Stimulated activated CD8-positive, alpha-beta memory T cell treated with anti-CD3 and anti-CD28 coated beads, Interleukin-4, amount 100 ng/mL, for 1 hour (primary cell): Measurements from ENCODE around the gene ABCA8.
"Not testable (repeated sequence)": the region's sequence is repeated elsewhere in the genome, so short reads cannot be mapped to it uniquely, and the experiment has no call there.

Source experiments
- DNase-seq, 2 donors: peaks; one replicate each; pipeline ENCODE4 v3.0.0-alpha.2; 2020; ENCODE audit warnings: low read depth in 2 of 2, low spot score in 1 of 2

Gene ABCA8, protein sequence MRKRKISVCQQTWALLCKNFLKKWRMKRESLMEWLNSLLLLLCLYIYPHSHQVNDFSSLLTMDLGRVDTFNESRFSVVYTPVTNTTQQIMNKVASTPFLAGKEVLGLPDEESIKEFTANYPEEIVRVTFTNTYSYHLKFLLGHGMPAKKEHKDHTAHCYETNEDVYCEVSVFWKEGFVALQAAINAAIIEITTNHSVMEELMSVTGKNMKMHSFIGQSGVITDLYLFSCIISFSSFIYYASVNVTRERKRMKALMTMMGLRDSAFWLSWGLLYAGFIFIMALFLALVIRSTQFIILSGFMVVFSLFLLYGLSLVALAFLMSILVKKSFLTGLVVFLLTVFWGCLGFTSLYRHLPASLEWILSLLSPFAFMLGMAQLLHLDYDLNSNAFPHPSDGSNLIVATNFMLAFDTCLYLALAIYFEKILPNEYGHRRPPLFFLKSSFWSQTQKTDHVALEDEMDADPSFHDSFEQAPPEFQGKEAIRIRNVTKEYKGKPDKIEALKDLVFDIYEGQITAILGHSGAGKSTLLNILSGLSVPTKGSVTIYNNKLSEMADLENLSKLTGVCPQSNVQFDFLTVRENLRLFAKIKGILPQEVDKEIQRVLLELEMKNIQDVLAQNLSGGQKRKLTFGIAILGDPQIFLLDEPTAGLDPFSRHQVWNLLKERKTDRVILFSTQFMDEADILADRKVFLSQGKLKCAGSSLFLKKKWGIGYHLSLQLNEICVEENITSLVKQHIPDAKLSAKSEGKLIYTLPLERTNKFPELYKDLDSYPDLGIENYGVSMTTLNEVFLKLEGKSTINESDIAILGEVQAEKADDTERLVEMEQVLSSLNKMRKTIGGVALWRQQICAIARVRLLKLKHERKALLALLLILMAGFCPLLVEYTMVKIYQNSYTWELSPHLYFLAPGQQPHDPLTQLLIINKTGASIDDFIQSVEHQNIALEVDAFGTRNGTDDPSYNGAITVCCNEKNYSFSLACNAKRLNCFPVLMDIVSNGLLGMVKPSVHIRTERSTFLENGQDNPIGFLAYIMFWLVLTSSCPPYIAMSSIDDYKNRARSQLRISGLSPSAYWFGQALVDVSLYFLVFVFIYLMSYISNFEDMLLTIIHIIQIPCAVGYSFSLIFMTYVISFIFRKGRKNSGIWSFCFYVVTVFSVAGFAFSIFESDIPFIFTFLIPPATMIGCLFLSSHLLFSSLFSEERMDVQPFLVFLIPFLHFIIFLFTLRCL (N-terminal part only)

DNA sequence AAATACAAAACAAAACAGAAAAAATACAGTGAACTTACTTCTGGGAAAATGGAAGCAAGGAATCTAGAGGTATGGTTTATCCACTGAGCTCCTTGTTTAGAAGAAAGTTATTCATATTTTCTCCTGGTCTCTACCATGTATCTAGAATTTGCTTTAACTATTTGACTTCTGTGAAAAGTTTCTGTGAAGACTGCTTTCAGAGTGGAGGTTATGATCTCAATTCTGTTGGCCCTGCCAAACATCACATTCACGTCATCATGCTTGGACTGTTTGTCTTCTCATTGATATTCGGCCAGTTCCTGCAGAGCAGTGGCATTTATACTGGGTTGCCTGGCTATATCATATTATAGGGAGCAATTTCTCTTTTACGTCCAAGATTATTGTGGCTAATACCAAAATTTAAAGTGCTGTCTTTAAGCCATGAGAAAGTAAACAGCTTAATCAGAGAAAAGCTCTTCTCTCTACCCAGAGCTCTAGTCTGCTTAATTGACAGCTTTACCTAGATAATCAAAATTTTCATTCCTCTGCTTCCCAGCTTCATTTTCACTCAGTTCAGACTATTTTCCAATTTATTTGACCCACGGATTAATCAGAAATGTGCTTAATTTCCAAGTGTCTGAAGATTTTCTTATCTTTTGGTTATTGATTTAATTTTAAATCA is at the start of gene ABCA8:
ABCA8 (minus strand) TSS at position 212 of the 661 bp plus-strand sequence. CDS start 13,358 bp downstream, outside the sequence.
- DNase-seq: no peak

DNA sequence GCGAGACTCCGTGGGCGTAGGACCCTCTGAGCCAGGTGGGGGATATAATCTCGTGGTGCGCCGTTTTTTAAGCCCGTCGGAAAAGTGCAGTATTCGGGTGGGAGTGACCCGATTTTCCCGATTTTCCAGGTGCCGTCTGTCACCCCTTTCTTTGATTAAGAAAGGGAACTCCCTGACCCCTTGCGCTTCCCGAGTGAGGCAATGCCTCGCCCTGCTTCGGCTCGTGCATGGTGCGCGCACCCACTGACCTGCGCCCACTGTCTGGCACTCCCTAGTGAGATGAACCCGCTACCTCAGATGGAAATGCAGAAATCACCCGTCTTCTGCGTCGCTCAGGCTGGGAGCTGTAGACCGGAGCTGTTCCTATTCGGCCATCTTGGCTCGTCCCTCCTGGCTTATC is 49.6 kb upstream of the ABCA8 start:
- not testable (repeated sequence) for DNase-seq

DNA sequence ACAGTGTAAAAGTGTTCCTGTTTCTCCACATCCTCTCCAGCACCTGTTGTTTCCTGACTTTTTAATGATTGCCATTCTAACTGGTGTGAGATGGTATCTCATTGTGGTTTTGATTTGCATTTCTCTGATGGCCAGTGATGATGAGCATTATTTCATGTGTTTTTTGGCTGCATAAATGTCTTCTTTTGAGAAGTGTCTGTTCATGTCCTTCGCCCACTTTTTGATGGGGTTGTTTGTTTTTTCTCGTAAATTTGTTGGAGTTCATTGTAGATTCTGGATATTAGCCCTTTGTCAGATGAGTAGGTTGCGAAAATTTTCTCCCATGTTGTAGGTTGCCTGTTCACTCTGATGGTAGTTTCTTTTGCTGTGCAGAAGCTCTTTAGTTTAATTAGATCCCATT is 44.6 kb upstream of the ABCA8 start:
- not testable (repeated sequence) for DNase-seq

DNA sequence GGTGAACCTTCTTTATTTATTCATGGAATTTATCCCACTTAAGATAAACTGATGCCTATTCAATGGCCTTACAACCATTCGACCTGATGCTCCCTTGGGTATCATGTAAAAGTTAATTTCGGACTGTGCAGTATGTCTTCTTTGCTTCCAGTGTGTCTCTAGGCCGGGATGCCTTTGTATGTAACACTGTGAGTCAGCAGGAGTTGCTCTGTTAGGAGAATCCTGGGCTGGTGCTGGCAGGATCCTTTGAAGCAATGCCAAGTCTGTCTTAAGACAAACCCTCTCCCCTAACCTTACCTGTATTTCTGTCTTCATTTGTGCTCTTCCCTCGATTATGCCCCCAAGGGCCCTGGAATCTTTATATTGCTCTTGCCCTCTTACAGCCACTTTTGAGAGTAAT is 37.9 kb upstream of the ABCA8 start:
- DNase-seq: no peak

DNA sequence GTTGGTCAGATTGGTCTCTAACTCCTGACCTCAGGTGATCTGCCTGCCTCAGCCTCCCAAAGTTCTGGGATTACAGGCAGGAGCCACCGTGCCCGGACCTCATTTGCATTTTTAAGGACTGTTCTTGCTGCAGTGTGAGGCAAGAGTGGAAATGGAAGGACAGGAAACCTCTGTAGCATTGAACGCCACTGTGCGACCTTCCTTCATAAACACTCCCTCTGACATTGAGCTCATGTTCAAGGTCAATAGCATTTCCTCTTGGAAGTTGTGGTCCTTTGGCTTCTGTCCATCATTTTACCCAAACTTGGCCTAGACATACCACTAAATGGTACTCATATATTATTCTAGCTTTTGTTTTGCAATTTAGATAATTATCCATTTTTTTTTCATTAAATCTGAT is 32.8 kb upstream of the ABCA8 start:
- DNase-seq: no peak

DNA sequence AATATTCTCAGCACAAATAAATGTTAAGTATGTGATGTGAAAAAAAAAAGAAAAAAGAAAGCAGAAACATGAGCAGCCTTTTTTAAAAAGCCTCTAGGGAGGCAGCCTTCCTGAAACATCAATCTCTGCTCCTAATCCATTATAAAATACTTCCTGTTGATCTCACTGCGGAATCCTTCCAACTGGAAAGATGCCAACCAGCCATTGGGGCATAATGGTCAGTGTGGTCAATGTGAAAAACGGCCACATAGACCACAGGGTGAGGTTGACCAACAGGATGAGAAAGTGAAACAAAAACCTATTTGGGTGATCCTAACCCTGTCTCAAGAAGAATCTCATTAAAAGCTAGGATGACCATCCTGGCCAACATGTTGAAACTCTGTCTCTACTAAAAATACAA is 26.1 kb upstream of the ABCA8 start:
- no peak for DNase-seq

DNA sequence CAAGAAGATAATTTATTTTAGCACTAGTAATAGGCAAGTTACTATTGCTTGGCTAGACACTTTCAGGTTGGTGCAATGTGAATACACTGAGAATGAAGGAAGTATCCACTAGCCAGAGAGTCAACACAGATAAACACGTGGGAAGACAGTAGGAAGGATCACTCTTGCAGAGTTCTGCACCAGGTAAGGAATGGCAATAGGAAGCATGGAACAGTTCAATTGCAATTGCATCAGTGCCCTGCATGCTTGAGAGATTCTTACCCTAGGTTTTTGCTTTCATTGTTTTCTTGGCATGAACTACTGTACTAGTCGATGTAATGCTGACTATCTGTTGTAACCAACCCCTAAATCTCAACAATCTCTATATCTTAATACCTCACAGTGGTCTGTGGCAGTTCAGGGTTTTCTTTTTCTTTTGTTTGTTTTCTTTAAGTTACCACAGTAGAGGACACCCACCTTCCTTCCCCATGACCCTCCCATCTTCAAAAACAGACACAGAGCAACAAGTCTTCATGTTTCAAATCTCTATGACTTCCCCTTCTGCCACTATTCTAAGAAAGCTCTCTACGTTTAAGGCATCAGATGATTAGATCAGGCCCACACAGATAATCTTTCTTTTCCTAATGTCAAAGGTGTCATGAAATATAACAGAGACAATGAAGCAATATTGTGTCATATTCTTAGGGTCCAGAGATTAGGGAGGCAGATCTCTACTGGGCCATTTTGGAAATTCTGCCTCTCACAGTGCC is 18.1 kb upstream of the ABCA8 start:
- DNase-seq: no peak

DNA sequence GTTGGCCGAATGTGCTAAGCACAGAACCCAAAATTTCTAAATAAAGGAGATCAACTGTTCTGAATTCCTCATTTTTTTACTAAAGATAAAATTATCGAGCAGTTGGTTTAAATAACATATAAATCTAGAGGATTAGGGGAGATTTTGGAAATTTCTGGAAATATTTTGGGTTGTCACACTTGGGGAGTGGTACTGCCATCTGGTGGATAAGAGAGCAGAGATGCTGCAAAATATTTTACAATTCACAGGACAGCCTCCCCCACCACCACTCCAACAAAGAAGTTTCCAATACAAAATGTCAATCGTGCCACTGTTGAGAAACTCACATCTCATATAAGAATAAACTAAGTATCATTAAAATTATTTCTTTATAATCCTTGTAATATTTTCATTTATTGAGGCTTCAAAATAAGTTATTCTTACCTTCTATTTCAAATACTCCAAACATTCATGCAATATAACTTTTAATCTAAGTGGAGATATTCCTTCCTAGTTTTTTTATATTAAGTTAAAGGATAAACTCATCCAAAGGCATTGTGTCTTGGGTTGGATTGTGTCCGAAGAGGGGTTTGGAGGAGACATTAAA is 17.0 kb upstream of the ABCA8 start:
- no peak for DNase-seq

DNA sequence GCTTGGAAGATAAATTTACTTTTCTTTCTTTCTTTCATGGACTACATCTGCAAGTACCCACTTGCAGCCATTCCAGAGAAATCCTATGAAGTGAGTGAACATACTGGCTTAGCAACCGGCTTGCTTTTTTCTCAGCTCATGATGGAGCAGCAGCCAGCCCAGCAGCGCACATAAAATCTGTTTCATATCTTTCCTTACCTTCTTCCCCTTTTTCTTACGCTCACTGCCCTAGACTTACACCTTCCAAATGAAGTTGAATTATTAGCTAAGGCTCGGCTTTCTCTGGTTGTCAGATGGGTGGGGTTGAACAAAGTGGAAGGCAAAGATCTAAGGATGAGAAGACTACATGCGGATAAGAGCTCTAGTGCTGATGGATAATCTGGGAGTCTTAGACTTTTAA is 13.9 kb upstream of the ABCA8 start:
- DNase-seq: no peak

DNA sequence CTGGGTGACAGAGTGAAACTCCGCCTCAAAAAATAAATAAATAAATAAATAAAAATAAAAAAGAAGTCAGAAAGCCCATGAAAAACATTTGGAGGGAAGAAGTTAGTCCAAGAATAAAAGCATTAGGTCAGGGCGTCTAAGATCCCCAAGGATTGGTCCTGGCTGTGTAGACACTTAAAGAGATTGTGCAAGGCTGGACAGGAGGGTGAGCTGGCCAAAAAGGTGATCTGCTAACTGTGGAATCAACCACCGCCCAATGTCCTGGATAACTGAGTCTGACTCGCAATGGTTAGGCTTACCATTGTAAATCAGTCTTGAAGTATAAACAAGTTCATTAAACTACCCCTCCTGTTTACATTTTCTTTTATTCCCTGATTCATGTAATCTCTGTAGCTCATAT is 8.8 kb upstream of the ABCA8 start:
- DNase-seq: no peak

DNA sequence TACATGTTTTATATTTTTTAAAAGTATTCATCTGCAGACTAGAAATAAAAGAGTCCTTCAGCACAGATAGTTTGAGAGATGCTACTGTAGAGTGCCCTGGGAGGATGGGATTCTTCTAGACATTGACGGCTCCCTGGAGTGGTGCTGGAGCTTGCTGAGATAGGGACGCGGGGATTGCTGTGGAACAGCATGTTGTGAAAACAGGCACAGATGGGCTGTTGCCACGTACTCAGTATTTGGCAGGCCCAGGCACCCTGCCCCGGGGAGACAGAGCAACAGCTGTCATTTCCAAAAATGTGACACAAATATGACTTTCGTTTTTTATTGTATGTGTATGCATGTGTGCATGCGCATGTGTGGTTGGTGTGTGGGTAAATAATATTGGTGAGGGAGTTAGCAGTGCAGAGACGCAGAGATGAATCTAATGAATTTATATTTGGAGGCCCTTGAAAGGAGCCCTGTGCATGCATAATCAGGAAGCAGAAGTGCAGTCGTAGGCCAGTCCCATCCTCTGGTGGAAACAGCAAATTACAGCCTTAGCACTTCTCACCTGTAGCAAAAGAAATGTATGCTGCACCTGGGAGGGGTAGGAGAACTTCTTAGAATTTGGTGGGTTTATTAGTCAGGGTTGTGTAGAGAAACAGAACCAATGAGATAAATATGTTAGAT is 6.2 kb upstream of the ABCA8 start:
- no peak for DNase-seq

DNA sequence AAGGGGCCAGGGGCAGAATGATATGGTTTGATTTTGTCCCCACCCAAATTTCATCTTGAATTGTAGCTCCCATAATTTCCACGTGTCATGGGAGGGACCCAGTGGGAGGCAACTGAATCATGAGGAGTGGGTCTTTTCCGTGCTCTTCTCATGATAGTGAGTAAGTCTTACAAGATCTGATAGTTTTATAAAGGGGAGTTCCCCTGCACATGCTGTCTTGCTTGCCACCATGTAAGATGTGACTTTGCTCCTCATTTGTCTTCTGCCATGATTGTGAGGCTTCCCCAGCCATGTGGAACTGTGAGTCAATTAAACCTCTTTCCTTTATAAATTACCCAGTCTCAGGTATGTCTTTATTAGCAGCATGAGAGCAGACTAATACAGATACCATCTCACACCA is 3.9 kb upstream of the ABCA8 start:
- not testable (repeated sequence) for DNase-seq

DNA sequence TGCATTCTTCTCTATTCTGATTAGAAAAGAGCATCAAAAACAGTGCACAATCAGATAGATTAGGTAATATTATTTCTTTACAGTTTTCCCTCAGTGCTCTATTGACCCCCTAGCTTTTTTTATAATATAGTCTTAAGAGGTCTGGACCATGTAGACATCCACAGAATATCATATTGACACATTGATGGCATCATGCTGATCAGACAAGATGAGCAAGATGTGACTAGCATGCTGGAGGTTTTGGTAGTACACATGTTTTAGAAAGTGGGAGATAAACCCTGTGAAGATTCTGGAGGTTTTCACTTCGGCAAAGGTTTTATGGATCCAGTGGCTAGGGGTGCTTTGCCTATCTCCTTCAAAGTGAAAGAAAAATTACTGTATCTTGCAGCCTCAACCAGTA is 2.8 kb upstream of the ABCA8 start:
- no peak for DNase-seq

DNA sequence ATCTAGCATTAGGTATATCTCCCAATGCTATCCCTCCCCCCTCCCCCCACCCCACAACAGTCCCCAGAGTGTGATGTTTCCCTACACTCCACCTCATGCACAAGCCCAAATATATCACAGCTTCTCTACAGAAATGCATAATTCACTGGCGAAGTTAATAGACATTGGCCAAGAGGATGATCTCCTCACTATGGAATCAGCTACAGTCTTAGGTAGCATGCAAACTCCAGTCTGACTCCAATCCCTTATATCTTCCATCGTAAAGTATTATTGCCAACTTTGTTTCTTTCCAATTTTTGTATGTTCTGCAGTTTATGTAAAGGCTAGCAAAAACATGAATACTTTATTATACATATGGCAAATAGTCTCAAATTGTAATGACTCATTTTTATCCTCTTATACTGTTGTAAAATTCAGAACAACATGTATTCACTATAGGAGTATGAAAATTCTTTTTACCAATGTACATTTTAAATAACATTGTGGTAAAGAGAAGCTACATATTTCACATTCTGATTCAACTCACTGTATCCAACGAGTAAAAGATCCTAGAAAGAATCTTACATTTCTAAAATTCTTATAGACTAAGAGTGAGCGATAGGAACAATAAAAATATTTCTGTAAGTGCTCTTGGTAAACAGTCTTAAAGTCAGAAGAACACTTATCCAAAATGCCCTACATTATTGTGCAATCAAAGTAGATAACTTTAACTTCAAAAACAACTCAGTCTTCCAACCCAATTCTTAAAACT is 871 bp downstream of the ABCA8 start:
- no peak for DNase-seq

DNA sequence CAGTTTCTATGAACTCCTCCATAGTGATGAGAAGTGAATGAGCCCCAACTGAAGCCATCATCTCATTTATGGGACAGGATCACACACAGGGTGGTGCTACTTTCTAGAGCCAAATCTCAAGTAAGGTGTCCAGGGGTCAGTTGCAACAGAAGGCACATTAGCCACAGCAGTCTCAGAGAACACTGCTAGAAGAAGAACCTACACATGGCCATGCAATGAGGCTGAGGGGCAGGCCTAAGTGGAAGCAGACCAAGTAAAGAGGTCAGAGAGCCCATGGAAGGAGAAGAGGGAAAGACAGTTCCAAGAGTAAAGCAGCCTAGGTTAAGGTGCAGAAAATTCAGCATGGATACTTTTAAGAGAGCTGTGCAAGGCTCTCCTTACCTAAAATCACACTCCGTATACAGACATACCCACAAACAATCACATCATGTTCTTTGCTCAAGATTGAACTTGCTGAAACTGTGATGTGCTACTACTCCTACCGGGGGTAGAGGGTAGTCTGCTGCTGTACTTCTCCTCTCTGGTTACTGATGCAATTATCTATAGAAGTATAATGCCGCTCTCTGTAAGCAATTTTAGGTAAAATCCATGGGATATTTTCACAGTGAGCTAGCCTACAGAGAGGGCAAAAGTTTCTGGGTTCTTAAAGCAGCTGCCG is 1.7 kb downstream of the ABCA8 start:
- no peak for DNase-seq

DNA sequence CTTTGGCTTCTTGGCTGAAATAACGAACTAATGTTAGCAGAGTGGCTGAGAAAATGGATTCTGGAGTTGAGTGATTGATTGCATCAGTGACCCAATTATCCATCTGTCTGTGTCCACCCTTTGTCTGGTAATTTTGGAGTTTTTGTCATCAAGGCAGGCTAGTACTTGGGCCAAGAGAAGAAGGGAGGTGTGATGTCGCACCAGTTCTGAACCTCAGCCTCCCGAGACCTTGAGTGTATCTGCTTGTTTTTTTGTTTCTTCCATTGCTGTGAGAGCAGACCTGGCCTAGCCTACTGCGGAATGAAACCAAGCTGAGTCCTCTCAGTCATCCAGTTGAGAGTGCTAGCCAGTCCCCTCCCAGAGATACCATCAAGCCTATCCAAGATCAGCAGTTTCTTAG is 4.5 kb downstream of the ABCA8 start:
- DNase-seq: no peak

DNA sequence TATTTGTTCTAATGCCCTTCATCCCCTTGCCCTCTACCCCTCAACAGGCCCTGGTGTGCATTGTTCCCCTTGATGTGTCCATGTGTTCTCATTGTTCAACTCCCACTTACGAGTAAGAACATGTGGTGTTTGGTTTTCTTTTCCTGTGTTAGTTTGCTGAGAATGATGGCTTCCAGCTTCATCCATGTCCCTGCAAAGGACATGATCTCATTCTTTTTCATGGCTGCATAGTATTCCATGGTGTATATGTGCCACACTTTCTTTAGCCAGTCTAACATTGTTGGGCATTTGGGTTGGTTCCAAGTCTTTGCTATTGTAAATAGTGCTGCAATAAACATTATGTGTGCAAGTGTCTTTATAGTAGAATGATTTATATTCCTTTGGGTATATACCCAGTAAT is 7.3 kb downstream of the ABCA8 start:
- DNase-seq: not testable (repeated sequence)

DNA sequence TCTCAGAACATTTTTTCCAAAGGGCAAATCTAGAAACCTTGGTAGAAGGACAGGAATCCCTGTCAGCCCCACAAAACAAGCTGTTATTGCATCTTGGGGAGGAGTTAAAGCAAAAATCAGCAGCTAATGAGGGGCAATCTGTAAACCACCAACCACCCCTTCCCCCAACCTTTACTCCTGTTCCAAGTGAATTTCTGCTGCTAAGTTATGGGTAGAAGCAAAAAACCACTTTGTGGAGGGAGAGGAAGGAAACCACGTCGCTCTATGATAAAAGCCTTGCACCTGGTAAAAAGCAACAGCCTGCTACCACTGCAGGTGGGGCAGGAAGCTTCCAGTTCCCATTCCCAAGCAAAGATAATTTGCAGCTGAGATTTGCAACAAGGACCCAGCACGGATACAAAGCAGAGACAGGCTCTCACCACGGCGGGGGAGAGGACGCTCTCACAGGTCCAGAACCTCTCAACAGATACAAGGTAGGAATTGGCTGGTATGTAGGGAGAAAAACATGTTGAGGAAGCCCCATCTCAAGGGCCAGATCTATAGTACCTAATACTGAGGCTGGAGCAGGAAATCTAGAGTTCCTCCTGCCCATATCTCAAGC is 10.7 kb downstream of the ABCA8 start:
- no peak for DNase-seq
